ENCODE data around the gene SNX10.
A peak's percentile ranks its signal among the peaks of the same experiment; 100 is the strongest.
"Not testable (repeated sequence)": the region's sequence is repeated elsewhere in the genome, so short reads cannot be mapped to it uniquely, and the experiment has no call there.

Gene SNX10

DNA sequence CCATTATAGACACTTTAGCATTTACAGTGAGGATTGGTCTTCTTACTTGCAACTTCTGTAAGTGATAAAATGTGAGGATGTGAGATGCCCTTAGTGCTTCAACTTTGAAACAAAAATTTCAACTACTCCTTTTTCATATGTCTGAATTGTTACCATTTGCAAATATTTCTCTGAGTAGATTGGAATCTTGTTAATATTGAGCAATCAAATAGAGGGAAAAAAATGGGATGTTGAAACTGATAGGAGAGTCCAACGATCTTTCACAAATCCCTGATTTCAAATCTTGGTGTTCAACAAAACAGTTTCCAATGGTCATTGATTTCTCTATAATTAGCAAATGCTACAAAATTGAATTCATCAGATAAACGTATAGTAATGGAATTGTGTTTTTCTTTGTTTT lies 5.5 kb upstream of the SNX10 start:
- H3K4me3 ChIP-seq (ENCODE audit: control insufficient read depth, low read depth, low read length) = no peak overlapping the region
- TF ChIP-seq, protein P1, sequence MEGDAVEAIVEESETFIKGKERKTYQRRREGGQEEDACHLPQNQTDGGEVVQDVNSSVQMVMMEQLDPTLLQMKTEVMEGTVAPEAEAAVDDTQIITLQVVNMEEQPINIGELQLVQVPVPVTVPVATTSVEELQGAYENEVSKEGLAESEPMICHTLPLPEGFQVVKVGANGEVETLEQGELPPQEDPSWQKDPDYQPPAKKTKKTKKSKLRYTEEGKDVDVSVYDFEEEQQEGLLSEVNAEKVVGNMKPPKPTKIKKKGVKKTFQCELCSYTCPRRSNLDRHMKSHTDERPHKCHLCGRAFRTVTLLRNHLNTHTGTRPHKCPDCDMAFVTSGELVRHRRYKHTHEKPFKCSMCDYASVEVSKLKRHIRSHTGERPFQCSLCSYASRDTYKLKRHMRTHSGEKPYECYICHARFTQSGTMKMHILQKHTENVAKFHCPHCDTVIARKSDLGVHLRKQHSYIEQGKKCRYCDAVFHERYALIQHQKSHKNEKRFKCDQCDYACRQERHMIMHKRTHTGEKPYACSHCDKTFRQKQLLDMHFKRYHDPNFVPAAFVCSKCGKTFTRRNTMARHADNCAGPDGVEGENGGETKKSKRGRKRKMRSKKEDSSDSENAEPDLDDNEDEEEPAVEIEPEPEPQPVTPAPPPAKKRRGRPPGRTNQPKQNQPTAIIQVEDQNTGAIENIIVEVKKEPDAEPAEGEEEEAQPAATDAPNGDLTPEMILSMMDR (conservative IDR thresholded peaks at IDR 0.05; ENCODE audit: control insufficient read depth, insufficient read depth, low read depth, low read length) = no peak
- DNase-seq (ENCODE audit: low read depth) = no peak

DNA sequence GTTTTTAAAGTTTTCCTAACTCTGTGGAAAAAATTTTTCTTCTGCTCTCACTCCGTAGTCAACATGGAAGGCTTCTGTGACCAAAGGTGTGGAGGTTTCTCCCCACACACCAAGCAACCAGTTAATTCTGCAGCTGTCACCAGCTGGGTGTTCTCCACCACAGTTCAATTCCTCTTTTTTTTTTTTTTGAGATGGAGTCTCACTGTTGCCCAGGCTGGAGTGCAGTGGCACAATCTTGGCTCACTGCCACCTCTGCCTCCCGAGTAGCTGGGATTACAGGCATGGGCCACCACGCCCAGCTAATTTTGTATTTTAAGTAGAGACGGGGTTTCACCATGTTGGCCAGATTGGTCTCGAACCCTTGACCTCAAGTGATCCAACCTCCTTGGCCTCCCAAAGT lies 3.5 kb upstream of the SNX10 start:
- DNase-seq (ENCODE audit: low read depth); H3K4me3 ChIP-seq (ENCODE audit: control insufficient read depth, low read depth, low read length): not testable (repeated sequence)

DNA sequence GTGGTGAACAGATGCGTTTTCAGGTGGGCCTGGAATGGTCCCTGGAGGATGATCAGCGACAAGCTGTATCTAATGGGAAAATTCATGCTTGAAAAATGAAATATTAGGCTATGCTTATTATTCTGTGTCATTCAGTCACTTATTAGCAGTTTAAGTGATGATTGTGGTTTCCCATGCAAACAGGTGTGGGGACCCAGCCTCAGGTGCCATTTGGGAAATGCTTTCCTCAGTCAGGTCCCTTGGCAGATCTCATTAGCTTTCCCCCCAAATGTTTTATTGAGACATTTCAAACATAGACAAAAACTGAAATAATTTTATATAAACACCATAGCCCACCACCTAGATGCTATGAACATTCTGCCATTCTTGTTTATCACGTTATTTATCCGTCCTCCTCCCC lies 411 bp upstream of the SNX10 start:
- H3K4me3 ChIP-seq (ENCODE audit: control insufficient read depth, low read depth, low read length) = peak overlapping the region; percentile 39

DNA sequence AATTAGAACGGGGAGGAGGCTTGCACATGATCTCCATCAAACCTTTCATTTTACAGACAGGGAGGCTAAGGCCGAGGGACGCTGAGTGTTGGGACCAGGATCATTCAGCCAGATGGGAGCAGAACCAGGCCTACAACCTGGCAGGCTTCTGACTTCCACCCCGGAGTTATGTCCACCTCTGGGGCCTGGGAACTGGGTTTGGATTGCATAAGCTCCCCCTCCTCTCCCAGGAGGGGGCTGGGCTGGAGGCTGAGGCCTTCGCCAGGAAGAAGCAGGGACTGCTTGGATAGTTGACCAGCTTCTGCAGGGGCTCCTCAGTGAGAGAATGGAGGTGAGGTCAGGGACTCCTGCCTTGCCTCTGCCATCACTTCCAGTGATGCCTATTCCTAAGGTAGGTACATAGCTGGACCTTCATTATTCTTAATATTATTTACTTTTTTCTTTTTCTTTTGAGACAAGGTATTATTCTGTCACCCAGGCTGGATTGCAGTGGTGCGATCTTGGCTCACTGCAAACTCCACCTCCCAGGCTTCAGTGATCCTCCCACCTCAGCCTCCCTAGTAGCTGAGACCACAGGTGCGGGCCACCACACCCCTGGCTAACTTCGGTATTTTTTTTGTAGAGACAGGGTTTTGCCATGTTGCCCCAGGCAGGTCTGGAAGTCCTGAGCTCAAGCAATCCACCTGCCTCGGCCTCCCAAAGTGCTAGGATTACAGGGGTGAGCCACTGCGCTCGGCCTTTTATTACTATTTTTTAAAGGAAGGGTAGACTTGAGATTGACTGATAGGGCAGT lies 1.3 kb downstream of the SNX10 start:
- DNase-seq (ENCODE audit: low read depth) = no peak
- H3K4me3 ChIP-seq (ENCODE audit: control insufficient read depth, low read depth, low read length) = no peak overlapping the region
- TF ChIP-seq, protein P1 (conservative IDR thresholded peaks at IDR 0.05; ENCODE audit: control insufficient read depth, insufficient read depth, low read depth, low read length) = no peak

More for the DNA sequence above, 411 bp upstream of the SNX10 start:
- no peak for DNase-seq (ENCODE audit: low read depth)
- TF ChIP-seq, protein P1 (conservative IDR thresholded peaks at IDR 0.05; ENCODE audit: control insufficient read depth, insufficient read depth, low read depth, low read length) = no peak

DNA sequence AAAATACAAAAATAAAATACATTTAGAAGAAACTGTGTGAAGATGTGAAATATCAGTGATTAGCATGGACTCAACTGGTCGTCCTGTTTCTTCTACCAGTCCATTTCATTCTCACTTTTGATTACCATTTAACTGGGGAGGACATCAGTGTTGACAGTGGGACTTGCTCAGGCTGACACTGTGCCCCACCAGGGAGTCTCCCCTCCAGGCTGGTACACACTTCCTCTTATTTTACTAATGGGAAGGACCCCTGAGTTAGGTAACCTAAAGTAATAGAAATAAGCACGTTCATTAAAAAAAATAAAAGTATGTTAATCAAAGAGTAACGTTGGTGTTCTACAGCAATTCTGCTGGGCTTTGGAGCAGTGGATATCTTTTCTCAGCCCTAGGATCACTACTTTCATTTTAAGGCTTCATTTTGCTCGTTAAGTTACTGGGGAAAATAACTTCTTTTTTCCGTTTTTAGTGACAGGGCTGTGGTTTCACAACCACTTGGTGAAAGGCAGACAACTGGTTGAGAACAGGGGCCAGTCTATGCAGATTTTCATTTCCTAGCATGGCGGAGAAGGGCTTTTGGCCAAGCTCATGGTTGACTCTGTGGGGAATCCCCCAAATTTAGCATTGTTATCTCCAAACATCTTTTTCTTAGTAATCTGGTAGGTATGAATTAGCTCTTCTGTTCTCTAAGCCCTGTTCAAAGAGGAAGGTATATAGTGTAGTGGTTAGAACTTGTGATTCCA lies 2.1 kb downstream of the SNX10 start:
- TF ChIP-seq, protein P1 (conservative IDR thresholded peaks at IDR 0.05; ENCODE audit: control insufficient read depth, insufficient read depth, low read depth, low read length) = no peak
- no peak overlapping the region for H3K4me3 ChIP-seq (ENCODE audit: control insufficient read depth, low read depth, low read length)
- no peak for DNase-seq (ENCODE audit: low read depth)

DNA sequence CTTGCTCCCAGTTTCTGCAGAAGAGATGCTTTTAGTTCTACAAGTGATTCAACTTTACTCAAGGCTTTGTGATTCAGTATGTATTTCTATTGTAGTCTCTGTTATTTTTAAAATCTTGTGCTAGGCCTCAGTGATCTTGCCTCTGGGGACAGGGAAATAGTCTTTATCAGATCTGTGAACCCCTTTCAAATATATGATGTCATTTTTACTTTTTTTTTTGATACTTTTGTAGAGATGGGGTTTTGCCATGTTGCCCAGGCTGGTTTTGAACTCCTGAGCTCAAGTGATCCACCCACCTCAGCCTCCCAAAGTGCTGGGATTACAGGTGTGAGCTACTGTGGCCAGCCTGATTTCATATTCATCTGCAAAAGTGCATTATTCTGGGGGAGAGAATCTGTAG lies 3.4 kb downstream of the SNX10 start:
- no peak for DNase-seq (ENCODE audit: low read depth)
- TF ChIP-seq, protein P1 (conservative IDR thresholded peaks at IDR 0.05; ENCODE audit: control insufficient read depth, insufficient read depth, low read depth, low read length) = no peak
- H3K4me3 ChIP-seq (ENCODE audit: control insufficient read depth, low read depth, low read length) = no peak overlapping the region

DNA sequence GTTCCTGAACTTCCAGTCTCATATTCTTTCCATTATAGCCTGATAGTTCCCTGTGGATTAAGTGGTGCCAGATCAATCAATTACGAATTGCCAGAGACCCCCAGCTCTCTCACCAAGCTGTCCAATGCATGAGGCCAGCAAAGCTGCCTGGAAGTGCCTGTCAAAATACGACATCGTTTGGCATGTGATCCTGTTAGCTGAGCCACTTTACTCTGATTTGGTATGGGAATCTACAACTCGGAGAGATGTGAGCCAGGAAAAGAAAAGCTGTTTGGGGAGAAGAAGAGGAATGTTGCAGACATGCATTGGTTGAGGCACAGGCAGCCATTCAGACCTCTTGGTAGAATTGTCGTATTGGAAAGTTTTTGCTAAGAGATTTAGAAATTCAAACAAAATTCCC lies 3.9 kb downstream of the SNX10 start:
- TF ChIP-seq, protein P1 (conservative IDR thresholded peaks at IDR 0.05; ENCODE audit: control insufficient read depth, insufficient read depth, low read depth, low read length) = no peak
- no peak for DNase-seq (ENCODE audit: low read depth)
- no peak overlapping the region for H3K4me3 ChIP-seq (ENCODE audit: control insufficient read depth, low read depth, low read length)
